Breast epithelium (tissue), 4 donors: ENCODE results near the gene SNRK. TPM values are rescaled to one million over a fixed set of nuclear protein-coding genes. Genes with fewer than 3 reads are reported as not detected.

ENCODE experiments used
- DNase-seq, 2 donors: peaks; one replicate each; pipeline ENCODE4 v3.0.0-alpha.2; 2019; ENCODE audit warnings: low spot score in 2 of 2
- H3K27ac ChIP-seq, 2 donors: fragments of 200-600 bp; sonication (generic) in 1 of 2; one replicate each; pipeline ENCODE4 v1.5.1; 2016 to 2019; ENCODE audit warnings: mild to moderate bottlenecking in 1 of 2
- H3K27me3 ChIP-seq, 2 donors: fragments of 200-600 bp; sonication (generic) in 1 of 2; one replicate each; pipeline versions ENCODE4 v1.5.1 to v1.6.0; 2017 to 2019; ENCODE audit warnings: control low read depth in 1 of 2, mild to moderate bottlenecking in 1 of 2
- H3K36me3 ChIP-seq: fragments of 200-600 bp; one replicate; pipeline ENCODE4 v1.5.1; 2019
- H3K4me1 ChIP-seq, 2 donors: fragments of 200-600 bp; sonication (generic); one replicate each; pipeline ENCODE4 v1.5.1; 2016 to 2019; ENCODE audit warnings: control low read depth in 1 of 2
- H3K4me3 ChIP-seq, 3 donors: fragments of 200-600 bp; sonication (generic); 1 replicate in 2 of 3; 2 replicates in 1 of 3; pipeline ENCODE4 v1.5.1; 2016 to 2019; ENCODE audit warnings: mild to moderate bottlenecking in 3 of 3, moderate library complexity in 2 of 3
- H3K9me3 ChIP-seq, 2 donors: fragments of 200-600 bp; sonication (generic) in 1 of 2; one replicate each; pipeline ENCODE4 v1.5.1; 2016 to 2019; ENCODE audit warnings: control low read depth in 1 of 2
- CTCF ChIP-seq, 3 donors: fragments of 450-650 bp; IDR thresholded peaks; one replicate each; pipeline ENCODE4 v1.5.1; 2016 to 2017; ENCODE audit warnings: antibody characterized with exemption in 3 of 3, mild to moderate bottlenecking in 3 of 3, moderate library complexity in 3 of 3
- POLR2A ChIP-seq: fragments of 450-650 bp; IDR thresholded peaks from one replicate; pipeline ENCODE4 v1.6.1; 2016; ENCODE audit warnings: antibody characterized with exemption, mild to moderate bottlenecking, moderate library complexity
- POLR2AphosphoS5 ChIP-seq, 3 donors: sonication (generic); formaldehyde crosslinking; IDR thresholded peaks; one replicate each; pipeline ENCODE4 v1.6.1; 2017; ENCODE audit warnings: antibody characterized with exemption in 3 of 3
- intact Hi-C: fragments of 100-400 bp; cut with DNase I; formaldehyde crosslinking; loops from one replicate; pipeline ENCODE4 v1.15.1; 2023; ENCODE audit warnings: low total_unique reads
- total RNA-seq, 3 donors: library from RNA; depleted of rRNA; stranded (reverse); fragments of >200 nt; gene quantifications; one replicate each; pipeline ENCODE4 v1.1.0, GENCODE V29; 2016

SNRK gene
- total RNA-seq, 3 donors from 2014 or later: 52.0 to 84.9 (median 72.8) TPM

DNA sequence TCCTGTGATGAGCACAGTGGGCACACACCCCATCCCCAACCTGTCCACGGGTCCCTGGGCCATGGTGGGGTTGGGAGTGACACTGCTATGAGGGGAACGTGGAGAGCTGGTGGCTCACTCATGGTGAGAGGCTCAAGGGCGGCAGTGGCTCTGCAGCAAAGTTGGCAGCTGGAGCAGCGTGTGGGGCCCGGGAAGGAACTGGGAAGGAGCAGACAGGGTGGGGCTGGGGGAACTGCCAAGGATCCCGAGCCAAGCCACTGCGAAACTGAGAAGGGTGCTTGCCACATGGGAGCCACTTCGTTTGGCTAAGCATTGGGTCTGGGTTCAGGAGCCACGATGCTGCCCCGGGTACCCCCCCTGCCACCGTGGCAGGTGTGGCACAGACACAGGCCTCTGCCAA is 80.1 kb downstream of the SNRK start:
- no peak for DNase-seq
- intact Hi-C loops: no loop called here

GRCh38 chr3:43366885-43367284 is 80.5 kb downstream of the SNRK start:
- Histone ChIP-seq H3K27me3 (no peaks in the 10 kb centered on the region), H3K4me3 (no peak overlapping the region), H3K27ac (peak overlapping the region in 1 of 2 donors; percentile 38), H3K4me1 (no peaks in the 10 kb centered on the region), H3K36me3 (no peaks in the 10 kb centered on the region), H3K9me3 (no peaks in the 10 kb centered on the region)
- DNase-seq: no peak
- TF ChIP-seq POLR2AphosphoS5 (IDR thresholded peaks at IDR 0.05): no peak
- no peak for TF ChIP-seq CTCF (IDR thresholded peaks at IDR 0.05)
- TF ChIP-seq POLR2A: no peak
- intact Hi-C loops: no loop called here

More for the DNA sequence above, 80.1 kb downstream of the SNRK start:
- Histone ChIP-seq H3K36me3 (no peaks in the 10 kb centered on the region), H3K27me3 (no peaks in the 10 kb centered on the region), H3K4me3 (no peak overlapping the region), H3K27ac (peak overlapping the region in 1 of 2 donors; percentile 38), H3K9me3 (no peaks in the 10 kb centered on the region), H3K4me1 (no peaks in the 10 kb centered on the region)
- TF ChIP-seq POLR2A: no peak
- TF ChIP-seq POLR2AphosphoS5 (IDR thresholded peaks at IDR 0.05): no peak
- TF ChIP-seq CTCF (IDR thresholded peaks at IDR 0.05): no peak

- TF ChIP-seq CTCF (IDR thresholded peaks at IDR 0.05) (no peak), POLR2A (no peak), POLR2AphosphoS5 (IDR thresholded peaks at IDR 0.05) (no peak)
- Histone ChIP-seq H3K27ac (no peak overlapping the region), H3K36me3 (no peaks in the 10 kb centered on the region), H3K9me3 (no peaks in the 10 kb centered on the region), H3K4me3 (no peak overlapping the region), H3K27me3 (no peaks in the 10 kb centered on the region), H3K4me1 (no peaks in the 10 kb centered on the region)
- intact Hi-C loops: no loop called here
- no peak for DNase-seq
These were observed 83.3 kb downstream of the SNRK start for GRCh38 chr3:43369404-43370292.

DNA sequence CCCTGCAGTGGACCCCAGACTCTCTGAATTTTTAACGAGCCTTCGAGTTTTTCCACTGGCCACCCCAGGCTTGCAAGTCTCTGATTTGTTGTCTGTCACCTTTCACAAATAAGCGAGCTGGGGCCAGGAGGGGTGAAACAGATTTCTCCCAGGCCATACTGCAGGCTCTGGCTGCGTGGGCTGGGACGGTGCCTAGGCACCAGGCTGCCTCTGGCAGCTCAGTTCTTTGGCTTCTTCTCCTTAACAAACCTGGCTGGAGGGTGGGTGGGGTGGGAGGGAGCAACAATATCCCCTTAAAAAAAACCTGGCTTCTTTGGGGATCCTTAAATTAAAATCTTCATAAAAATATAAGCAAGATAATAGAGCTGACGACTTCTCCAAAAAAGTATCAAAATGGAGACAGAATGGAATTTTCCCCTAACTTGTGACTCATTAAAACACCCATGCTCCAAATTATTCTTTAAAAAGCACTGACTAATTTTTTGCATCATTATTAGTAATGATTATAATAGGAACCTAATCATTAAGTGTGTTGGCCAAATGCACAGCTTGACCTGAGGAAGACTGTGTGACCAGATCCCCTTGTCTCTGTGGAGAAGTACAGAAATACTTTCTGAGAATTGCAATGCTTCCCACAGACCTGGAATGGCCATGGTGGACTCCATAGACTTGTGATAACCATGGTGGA is 84.1 kb downstream of the SNRK start:
- Histone ChIP-seq H3K27ac (no peak overlapping the region), H3K4me1 (no peaks in the 10 kb centered on the region), H3K27me3 (no peaks in the 10 kb centered on the region), H3K36me3 (no peaks in the 10 kb centered on the region), H3K9me3 (no peaks in the 10 kb centered on the region), H3K4me3 (no peak overlapping the region)
- intact Hi-C loops: no loop called here
- DNase-seq: no peak
- no peak for TF ChIP-seq POLR2A
- no peak for TF ChIP-seq POLR2AphosphoS5 (IDR thresholded peaks at IDR 0.05)
- no peak for TF ChIP-seq CTCF (IDR thresholded peaks at IDR 0.05)

- no peaks in the 10 kb centered on the region for H3K27me3 ChIP-seq
- intact Hi-C loops: no loop called here
- DNase-seq: no peak
- H3K27ac ChIP-seq: no peak overlapping the region
- no peaks in the 10 kb centered on the region for H3K9me3 ChIP-seq
- TF ChIP-seq POLR2AphosphoS5 (IDR thresholded peaks at IDR 0.05) (no peak), POLR2A (no peak), CTCF (IDR thresholded peaks at IDR 0.05) (no peak)
- no peaks in the 10 kb centered on the region for H3K4me1 ChIP-seq
- no peaks in the 10 kb centered on the region for H3K36me3 ChIP-seq
- H3K4me3 ChIP-seq: no peak overlapping the region
These were observed 85.2 kb downstream of the SNRK start for GRCh38 chr3:43371494-43371893.
